Colonic mucosa (tissue), 4 donors: ENCODE results near the gene MC3R. TPM values are rescaled to one million over a fixed set of nuclear protein-coding genes. Genes with fewer than 3 reads are reported as not detected.

Experiments used
- DNase-seq: peaks from one replicate; pipeline ENCODE4 v3.0.0-alpha.2; 2020
- H3K27ac ChIP-seq: fragments of 200-600 bp; one replicate; pipeline ENCODE4 v1.8.0; 2021
- H3K27me3 ChIP-seq: fragments of 200-600 bp; one replicate; pipeline ENCODE4 v1.8.0; 2021
- H3K36me3 ChIP-seq: fragments of 200-600 bp; one replicate; pipeline ENCODE4 v1.8.0; 2021
- H3K4me1 ChIP-seq: fragments of 200-600 bp; one replicate; pipeline ENCODE4 v1.8.0; 2021; ENCODE audit warnings: mild to moderate bottlenecking
- H3K4me3 ChIP-seq: fragments of 200-600 bp; one replicate; pipeline ENCODE4 v1.8.0; 2021
- H3K9ac ChIP-seq, 2 donors: one replicate each; pipeline ENCODE4 v1.7.0; 2013; ENCODE audit warnings: control low read depth in 2 of 2, low read depth in 2 of 2, low read length in 2 of 2
- H3K9me3 ChIP-seq: fragments of 200-600 bp; one replicate; pipeline ENCODE4 v1.8.0; 2021
- intact Hi-C: fragments of 100-400 bp; cut with DNase I; formaldehyde crosslinking; loops from one replicate; pipeline ENCODE4 v1.14.1; 2022
- total RNA-seq, 2 donors: library from RNA; stranded (reverse); fragmentation: NEBNext Ultra II Directional in 1 of 2; extraction: Animal tissue kit (Norgen Biotek cat#: 25700) in 1 of 2; gene quantifications; one replicate each; pipeline ENCODE4 v1.2.1, GENCODE V29; 2021
- TF ChIP-seq, protein P1 (sequence below): fragments of 200-600 bp; IDR thresholded peaks from one replicate; pipeline ENCODE4 v1.8.0; 2022; ENCODE audit warnings: antibody characterized with exemption, mild to moderate bottlenecking
- donor health status: healthy.
- donor health status: DM: no; HTN: no; CAD: no.
- donor health status: DM: no; HTN: no; CAD: no.

Gene MC3R
- total RNA-seq, 2 donors from 2014 or later = not detected

DNA sequence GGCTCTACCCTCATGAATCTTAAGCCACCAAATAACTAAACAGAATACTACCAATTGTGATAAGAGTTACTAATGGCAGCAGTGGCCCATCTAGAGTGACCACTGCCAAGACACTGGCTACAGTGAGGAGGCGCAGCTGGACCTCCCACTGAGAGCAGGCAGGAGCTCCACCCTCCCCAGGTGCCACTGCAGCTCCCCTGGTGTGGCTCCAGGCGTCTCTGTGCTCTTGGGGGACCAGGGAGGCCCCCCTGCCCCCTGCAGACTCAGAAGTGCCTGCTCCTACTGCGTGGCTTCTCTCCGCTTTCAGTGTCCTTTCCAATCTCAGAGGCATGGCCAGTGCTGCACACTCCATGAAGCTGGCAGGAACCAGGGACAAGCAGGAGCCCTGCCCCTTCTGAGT, 23.4 kb downstream of the MC3R start:
- H3K36me3 ChIP-seq = no peaks in the 10 kb centered on the region
- intact Hi-C loops = no loop called here
- H3K27ac ChIP-seq = no peak overlapping the region
- H3K9me3 ChIP-seq = no peaks in the 10 kb centered on the region
- no peak overlapping the region for H3K9ac ChIP-seq
- no peak for DNase-seq
- TF ChIP-seq, protein P1, sequence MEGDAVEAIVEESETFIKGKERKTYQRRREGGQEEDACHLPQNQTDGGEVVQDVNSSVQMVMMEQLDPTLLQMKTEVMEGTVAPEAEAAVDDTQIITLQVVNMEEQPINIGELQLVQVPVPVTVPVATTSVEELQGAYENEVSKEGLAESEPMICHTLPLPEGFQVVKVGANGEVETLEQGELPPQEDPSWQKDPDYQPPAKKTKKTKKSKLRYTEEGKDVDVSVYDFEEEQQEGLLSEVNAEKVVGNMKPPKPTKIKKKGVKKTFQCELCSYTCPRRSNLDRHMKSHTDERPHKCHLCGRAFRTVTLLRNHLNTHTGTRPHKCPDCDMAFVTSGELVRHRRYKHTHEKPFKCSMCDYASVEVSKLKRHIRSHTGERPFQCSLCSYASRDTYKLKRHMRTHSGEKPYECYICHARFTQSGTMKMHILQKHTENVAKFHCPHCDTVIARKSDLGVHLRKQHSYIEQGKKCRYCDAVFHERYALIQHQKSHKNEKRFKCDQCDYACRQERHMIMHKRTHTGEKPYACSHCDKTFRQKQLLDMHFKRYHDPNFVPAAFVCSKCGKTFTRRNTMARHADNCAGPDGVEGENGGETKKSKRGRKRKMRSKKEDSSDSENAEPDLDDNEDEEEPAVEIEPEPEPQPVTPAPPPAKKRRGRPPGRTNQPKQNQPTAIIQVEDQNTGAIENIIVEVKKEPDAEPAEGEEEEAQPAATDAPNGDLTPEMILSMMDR = no peak
- H3K4me3 ChIP-seq = no peak overlapping the region
- no peaks in the 10 kb centered on the region for H3K27me3 ChIP-seq
- H3K4me1 ChIP-seq = no peaks in the 10 kb centered on the region

DNA sequence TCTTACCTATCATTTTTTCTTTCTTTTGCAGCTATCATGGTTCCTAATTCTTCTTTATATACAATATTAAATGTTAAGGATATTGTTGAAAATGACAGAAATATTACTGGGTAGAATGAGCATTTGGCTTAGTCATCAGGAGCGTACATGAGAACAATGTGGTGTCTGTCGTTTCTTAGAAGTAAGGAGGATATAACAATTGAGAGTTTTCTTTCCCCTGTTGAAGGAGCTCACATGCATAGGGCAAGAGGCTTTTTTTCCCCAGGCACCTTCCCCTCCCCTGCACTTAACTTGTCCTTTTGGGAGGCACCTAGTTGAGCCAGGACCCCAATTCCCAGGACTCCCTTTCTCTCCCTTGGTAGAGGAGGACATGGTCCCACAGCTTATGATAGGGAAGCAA, 25.0 kb downstream of the MC3R start:
- Histone ChIP-seq H3K4me1 (no peaks in the 10 kb centered on the region), H3K27ac (no peak overlapping the region), H3K36me3 (no peaks in the 10 kb centered on the region), H3K4me3 (no peak overlapping the region), H3K9me3 (no peaks in the 10 kb centered on the region), H3K9ac (no peak overlapping the region), H3K27me3 (no peaks in the 10 kb centered on the region)
- intact Hi-C loops = no loop called here
- TF ChIP-seq, protein P1 = no peak
- DNase-seq = no peak

DNA sequence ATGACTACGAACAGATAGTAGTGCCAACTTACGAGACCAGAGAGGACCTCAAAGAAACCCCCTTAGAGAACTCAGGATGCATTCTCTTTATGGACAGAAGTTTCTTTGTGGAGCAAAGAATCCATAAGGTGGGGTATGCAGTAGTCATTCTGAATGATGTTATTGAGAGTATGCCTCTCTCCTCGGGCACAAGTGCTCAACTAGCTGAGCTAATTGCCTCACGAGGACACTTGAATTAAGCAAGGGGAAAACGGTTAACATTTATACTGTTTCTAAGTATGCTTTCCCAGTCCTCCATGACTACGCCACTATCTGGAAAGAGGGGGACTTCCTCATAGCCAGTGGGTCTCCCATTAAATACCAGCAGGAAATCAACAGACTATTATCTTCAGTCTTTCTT, 25.6 kb downstream of the MC3R start:
- Histone ChIP-seq H3K9me3 (no peaks in the 10 kb centered on the region), H3K9ac (no peak overlapping the region), H3K36me3 (no peaks in the 10 kb centered on the region), H3K27ac (no peak overlapping the region), H3K4me1 (no peaks in the 10 kb centered on the region), H3K27me3 (no peaks in the 10 kb centered on the region), H3K4me3 (no peak overlapping the region)
- DNase-seq = no peak
- TF ChIP-seq, protein P1 = no peak
- intact Hi-C loops = no loop called here

DNA sequence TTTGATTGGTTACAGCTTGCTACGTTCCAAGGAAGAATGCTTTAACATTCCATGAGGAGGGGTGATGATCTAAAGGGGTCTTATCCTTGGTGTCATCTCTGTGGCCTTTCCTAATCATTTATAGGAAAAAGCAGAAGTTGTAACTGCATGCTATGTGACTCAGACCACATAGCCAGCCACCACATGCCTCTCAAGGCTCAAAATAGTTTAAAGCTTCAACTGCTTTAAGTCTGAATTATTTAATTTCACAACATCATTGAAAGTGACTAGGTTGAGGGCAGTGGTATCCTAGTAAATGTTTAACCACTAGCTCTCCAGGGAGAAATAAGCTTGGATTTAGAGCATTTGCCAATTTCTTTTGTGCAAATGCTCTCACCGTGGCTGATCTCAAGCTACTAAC, 29.7 kb downstream of the MC3R start:
- TF ChIP-seq, protein P1 = no peak
- DNase-seq = no peak
- intact Hi-C loops = no loop called here
- no peaks in the 10 kb centered on the region for H3K36me3 ChIP-seq
- no peak overlapping the region for H3K4me3 ChIP-seq
- H3K27me3 ChIP-seq = no peaks in the 10 kb centered on the region
- no peaks in the 10 kb centered on the region for H3K9me3 ChIP-seq
- no peak overlapping the region for H3K9ac ChIP-seq
- H3K27ac ChIP-seq = no peak overlapping the region
- no peaks in the 10 kb centered on the region for H3K4me1 ChIP-seq

DNA sequence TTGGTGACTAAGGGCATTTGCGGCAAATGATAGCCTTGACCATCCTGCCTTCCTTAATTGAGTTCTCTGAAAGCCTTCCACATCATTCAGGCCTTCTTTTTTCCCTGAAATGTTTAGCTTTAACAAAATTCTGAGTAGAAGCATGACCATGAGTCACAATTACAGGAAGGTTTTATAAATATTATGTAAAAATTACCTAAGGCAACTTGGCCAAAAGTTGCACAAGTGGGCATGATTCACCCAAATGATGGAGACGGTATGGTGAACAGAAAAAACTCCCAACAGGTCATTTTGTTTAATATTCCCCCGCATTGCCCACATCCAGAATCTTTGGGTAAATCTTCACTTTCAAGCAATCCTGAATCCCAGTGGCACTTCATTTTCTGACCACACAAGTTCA, 37.0 kb downstream of the MC3R start:
- Histone ChIP-seq H3K9me3 (no peaks in the 10 kb centered on the region), H3K27ac (no peak overlapping the region), H3K36me3 (no peaks in the 10 kb centered on the region), H3K4me1 (no peaks in the 10 kb centered on the region), H3K4me3 (no peak overlapping the region), H3K27me3 (no peaks in the 10 kb centered on the region), H3K9ac (no peak overlapping the region)
- TF ChIP-seq, protein P1 = no peak
- intact Hi-C loops = no loop called here
- DNase-seq = no peak

DNA sequence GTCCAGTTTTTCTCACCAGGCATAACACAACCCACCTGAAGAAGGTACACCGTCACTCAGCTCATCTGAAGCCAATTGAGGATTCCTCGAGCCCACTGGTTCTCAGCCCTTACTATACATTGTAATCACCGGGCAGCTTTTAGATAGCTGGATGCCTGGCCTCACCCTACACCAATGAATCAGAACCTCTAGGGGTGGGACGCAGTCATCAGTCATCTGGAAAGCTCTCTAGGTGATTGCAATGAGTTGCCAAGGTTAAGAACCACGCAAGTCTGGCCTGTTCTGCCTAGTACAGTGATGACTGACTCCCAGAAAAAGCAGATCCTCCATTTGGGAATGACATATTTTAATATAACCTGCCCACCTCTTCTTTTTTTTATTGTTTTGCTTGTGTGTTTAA, 41.1 kb downstream of the MC3R start:
- intact Hi-C loops = no loop called here
- Histone ChIP-seq H3K36me3 (no peaks in the 10 kb centered on the region), H3K9ac (no peak overlapping the region), H3K27ac (no peak overlapping the region), H3K9me3 (no peaks in the 10 kb centered on the region), H3K27me3 (no peaks in the 10 kb centered on the region), H3K4me3 (no peak overlapping the region), H3K4me1 (no peaks in the 10 kb centered on the region)
- TF ChIP-seq, protein P1 = no peak
- DNase-seq = no peak
